Glomerular visceral epithelial cell (primary cell): ENCODE measurements around the gene SRSF7.
A peak's percentile ranks its signal among the peaks of the same experiment; 100 is the strongest.
"Not testable (repeated sequence)": the region's sequence is repeated elsewhere in the genome, so short reads cannot be mapped to it uniquely, and the experiment has no call there.

Source experiments
- DNase-seq: peaks from one replicate; pipeline ENCODE4 v3.0.0-alpha.2; 2016; ENCODE audit errors: extremely low spot score

Gene SRSF7

DNA sequence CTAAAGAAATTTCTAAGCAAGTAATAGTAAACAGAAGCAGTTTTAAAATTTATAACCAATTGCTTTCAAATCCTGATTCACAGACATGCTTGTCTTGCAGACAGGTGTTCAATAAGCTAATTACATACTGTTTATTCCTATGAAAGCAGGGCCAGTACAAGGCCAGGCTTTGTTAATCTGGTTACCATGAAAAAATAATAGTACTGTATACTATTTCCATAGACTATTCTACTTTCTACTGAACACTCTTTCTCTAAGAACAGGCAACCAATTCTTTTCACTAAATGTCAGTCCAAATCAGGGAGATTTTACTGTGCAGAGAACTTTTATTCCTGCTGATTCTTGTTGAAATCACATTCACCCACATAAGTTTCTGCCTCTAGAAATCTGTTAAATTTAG lies 2.9 kb upstream of the SRSF7 start:
- no peak for DNase-seq

DNA sequence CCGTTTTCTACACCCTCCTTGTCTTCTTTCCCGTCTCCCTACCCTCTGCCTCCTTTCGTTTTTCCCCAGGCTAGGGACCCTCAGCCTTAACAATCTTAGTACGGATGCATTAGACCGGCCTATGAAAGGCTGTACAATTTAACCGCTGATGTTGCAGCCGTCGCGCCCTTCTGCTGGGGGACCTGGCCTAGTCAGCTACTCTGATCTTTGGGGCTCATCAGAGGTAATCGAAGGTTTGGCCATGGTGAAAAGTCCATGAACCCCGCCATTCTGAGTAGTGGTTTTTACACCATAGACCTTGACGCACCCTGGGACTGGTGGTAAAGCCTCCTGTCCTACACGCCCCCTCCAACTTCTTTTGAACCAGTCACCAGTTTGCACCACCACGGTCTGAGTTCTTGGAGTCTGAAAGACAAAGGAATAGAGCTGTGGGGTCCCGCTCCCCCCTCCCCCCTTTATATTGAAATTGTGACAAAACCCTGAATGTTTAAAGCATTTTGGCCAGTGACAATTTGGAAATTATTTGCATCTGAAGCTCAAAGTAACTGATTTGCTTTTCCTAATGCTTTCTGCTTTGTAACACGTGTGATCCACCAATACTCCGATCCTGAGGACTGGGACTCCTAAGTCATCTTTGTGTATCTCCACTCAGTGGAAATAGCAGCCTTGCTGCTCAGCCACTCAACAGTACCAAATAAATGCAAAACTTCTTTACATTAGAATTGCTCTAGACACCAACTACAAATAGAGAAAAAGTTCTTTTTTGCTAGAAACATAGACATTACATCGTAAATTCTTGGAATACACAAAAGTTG lies 642 bp upstream of the SRSF7 start:
- DNase-seq: no peak

DNA sequence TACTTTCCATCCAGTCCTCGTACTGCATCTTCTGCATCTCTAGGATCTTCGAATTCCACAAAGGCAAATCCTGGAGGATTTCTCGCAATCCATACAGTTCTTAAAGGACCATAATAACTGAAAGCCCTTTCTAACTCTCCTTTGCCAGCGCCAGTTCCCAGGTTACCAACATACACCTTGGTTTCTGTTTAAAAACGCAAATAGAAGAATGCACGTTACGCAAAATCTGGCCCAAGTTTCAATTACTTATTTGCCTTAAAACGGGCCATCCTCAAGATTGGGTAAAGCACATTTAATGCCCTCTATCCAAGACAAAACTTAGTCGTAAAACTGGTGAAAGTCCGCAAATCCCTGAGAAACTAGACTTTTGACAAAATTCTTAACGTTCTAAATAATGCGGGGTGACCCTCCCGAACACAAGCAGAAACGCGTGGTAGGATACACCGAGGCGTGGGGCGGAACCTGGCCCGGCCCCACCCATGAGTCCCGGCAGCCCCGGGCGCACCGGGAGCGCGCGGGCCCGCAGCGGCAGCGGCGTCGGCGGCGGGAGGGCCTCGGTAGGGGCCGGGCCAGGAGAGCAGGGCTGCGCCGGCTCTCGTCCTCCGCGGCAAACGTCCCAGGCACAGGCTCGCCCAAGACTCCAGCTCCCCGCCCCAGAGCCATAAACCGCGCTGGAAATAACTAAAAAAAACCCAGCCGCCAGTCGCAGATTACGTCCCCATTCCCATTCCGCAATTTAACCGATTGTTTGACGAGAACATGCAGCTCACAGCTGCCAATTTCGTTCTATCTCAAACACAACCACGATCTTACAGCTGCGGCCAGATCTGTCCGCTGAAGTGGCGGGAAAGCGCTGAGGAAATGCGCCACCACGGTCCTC lies 910 bp downstream of the SRSF7 start:
- DNase-seq: no peak

DNA sequence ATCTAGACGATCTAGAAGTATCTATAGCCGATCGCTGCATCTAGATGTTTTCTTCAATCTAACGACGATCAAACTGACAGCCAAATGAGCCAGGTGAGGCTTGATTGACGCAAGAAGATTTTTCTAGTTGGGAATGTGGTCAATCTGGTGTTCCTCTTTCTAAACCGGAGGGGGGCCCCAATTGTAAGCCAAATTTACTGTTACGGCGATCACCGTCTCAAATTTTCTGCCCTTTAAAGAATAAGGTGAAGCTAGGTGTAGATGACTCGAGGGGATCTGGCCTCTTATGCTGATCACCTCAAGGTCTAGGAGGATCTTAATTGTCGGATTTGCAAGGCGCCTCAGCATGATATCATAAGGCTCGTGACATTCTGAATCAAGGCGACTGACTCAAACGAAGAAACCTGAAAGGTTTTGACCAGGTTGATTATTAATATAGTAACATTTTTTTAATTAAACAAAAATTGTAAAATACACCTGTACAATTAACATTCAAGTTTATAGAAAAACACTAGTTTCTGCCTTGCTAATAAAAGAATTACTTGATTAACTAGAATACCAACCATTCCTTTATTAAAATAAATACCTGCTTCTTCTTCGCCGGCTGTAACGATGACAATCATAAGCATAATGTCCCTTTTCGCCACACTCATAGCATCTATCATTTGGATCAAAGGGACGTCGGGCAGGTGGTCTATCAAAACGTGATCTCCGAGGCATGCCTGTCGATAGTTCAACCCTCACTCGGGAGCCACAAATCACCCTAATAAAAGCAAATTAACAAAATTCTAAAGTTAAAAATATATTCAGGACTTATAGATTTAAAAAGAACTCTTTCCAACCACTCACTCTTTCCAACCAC lies 2.0 kb downstream of the SRSF7 start:
- no peak for DNase-seq

DNA sequence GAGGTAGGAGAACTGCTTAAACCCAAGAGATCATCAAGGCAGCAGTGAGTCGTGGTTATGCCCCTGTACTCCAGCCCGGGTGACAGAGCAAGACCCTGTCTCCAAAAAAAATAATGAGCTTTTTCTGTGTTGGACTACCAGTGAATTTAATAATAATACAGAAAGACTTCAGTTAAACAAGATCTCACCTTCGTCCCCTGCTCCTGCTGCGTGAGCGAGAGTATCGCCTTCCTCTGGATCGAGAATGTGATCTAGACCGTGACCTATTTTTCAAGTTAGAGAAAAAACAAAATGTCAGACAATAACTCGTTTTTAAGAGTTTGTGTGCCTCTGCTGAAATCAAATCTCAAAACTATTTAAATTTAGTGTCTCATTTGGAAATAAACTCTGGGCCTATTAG lies 2.8 kb downstream of the SRSF7 start:
- DNase-seq: no peak

DNA sequence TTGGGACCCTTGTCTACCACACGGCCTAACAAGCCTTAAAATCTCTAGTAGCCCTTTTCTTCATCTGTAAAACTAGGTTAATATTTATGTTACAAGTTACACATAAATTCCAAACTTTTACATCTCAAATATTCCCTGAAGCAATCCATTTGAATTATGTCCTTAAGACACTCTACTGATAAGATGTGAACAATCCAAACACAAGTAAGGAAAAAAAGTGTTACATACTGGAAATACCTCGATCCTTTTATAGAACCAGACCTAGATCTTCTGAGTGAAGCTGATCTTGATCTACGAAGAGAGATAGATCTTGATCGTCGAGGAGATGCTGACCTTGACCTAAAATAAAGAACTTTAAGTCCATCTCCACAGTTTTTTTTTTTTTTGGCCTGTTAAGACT lies 3.3 kb downstream of the SRSF7 start:
- DNase-seq: no peak

DNA sequence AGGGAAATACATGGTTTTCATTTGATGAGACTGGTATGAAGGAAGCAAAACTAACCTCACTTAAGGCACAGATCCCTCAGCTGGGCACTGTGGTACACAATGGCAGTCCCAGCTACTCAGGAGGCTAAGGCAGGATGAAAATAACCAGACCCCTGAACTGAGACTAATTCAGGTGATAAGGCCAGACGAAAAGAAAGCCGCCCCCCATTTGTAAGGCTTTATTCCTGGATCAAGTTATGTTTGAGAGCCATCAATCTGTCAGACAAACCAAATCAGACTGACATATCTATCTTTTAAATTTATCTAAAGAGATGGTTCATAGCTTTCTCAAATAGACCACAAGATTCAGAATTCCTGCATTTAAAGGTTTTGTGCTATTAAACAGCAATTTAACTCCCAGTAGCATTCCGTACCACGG lies 4.1 kb downstream of the SRSF7 start:
- no peak for DNase-seq

DNA sequence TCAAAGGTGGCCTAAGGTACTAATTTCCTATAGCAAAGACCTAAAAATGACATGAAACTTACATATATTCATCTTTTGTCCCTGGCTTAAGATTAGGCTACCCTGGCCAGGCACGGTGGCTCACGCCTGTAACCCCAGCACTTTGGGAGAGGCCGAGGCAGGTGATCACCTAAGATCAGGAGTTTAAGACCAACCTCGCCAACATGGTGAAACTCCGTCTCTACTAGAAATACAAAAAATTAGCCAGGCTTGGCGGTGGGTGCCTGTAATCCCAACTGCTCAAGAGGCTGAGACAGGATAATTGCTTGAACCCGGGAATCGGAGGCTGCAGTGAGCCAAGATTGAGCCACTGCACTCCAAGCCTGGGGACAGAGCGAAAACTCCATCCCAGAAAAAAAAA lies 5.9 kb downstream of the SRSF7 start:
- no peak for DNase-seq

DNA sequence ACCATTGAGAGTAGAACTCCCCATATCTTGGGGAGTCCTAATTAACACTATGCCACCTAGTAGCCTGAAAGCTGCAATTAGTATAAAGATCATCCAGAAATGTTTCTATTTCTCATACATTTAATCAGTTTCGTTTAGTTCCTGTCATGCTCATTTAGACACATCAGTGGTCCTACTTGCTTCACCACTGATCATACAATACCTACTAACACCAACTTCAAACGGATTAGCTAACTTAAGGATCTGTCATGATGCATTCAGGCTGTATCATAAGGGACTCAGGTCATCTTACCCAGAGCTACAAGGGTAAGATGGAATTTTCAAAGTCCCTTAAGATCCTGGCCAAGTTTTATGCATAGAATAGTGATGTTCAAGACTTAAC lies 6.8 kb downstream of the SRSF7 start:
- DNase-seq: no peak

DNA sequence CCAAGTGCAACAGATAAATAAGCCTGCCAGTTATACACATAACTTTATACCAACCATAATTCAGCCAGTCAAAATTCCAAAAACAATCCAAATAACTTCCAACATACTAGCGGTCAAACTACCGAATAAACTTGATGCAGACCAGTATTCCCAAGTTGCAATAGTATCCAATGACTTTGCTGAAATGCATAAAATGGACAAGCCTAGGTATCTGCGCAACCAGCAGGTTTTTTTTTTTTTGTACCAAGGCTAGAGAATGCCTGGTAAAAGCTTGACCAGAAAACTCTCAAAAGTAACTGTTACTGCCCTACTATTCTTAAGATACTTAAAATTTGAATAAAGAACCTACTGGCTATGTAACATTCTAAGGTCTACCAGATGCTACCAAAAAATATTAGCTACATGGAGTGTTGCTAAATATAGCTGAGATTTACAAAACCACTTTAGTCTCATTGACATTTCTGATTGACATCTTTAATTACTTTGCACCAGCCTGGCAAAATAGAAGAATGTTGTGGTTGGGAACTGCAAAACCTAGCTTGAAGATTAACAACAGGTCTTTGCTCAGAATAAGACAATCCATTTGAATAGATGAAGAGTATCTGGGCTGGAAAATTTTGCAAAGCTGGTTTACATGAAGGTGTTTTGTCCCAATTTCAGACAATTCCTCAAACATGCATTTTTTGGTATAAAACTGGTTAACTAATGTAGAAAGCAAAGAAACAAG lies 7.3 kb downstream of the SRSF7 start:
- DNase-seq: no peak

DNA sequence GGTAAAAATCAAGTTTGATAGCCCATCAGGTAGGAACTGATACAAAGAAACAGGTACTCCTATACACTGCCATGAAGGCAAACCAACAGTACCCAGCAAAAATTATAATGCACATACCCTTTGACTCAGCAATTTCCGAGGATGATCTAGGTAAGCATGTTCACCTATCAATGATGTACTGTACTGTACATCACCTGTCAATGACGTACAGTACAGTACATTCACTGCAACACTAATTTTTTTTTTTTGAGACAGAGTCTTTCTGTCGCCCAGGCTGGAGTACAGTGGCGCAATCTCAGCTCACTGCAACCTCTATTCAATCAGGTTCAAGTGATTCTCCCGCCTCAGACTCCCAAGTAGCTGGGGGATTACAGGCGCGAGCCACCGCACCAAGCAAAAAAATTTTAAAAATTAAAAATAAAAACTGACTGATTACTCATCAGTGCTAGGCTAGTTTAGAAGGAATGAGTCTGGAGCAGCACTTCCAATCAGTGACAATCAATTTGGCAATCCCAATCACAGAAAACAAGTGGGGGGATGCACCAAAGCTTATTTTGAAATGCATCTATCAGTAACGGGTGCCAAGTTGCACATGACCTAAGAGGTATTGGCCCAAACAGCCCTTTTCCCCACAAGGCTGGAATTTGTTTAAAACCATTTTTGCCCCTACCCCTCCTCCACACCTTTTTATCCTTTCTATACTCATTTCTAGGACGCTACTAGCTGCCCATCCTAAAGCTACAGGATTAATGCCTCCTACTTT lies 8.2 kb downstream of the SRSF7 start:
- DNase-seq: no peak

DNA sequence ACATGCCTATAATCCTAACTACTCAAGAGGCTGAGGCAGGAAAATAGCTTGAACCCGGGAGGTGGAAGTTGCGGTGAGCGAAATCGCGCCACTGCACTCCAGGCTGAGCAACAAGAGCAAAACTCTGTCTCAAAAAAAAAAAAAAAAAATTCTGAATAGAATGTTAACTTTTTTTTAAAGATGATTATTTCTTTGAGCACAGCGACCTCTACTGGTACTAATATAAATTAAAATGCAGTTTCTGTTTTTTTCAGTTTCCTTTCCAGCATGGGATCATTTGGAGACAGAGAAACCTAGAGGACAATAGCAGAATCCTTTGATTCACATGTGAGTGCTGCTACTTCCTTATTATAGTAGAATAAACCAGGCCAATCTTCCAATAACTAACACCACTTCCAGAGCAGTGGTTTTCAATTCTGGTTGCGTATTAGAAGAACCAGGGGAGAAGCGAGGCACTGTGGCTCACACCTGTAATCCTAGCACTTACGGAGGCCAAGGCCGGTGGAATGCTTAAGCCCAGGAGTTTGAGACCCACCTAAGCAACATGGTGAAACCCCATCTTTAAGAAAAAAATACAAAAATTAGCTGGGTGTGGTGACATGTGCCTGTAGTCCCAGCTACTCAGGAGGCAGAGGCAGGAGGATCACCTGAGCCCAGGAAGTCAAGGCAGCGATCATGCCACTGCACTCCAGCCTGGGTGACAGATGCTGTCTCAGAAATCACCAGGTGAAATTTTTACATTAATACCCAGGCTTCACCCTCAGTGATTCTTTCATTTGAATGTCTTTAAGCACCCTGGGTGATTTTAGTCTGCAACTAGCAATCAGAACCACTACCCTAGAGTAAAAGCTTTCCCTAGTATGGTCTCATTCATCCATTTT lies 10.1 kb downstream of the SRSF7 start:
- peak; percentile 43 for DNase-seq

DNA sequence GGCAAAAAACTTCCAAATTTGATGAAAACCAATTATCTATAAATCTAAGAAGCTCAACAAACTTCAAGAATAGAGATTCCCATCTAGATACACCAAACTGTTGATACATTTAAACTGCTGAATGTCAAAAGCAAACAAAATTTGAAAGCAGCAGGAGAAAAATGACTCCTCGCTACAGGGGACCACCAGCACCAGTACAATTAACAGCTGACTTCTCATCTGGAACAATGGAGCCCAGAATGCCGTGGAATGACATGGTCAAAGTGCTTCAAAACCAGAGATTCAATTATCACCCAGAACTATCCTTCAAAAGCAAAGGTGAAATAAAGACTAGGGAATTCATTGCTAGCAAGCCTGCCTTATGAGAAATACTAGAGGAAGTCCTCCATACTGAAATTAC lies 11.6 kb downstream of the SRSF7 start:
- no peak for DNase-seq

DNA sequence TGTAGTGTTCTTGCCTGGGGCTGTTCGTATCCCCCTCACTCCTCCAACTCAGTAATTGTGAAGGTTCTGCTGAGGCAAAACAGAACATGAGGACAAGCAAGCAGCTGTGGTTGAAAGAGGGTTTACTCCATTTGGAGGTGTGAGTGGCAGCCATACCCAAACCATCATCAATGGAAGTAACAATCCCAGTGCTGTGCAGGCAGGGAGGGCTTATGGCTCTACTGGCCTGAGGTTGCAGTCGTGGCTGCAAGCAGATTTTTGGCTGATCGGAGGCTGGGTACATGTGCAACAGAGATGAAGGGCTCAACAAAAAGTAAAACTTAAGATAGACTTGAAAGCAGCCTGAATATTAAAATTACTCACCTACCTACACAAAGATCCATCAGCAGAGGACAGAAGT lies 13.2 kb downstream of the SRSF7 start:
- DNase-seq: no peak

DNA sequence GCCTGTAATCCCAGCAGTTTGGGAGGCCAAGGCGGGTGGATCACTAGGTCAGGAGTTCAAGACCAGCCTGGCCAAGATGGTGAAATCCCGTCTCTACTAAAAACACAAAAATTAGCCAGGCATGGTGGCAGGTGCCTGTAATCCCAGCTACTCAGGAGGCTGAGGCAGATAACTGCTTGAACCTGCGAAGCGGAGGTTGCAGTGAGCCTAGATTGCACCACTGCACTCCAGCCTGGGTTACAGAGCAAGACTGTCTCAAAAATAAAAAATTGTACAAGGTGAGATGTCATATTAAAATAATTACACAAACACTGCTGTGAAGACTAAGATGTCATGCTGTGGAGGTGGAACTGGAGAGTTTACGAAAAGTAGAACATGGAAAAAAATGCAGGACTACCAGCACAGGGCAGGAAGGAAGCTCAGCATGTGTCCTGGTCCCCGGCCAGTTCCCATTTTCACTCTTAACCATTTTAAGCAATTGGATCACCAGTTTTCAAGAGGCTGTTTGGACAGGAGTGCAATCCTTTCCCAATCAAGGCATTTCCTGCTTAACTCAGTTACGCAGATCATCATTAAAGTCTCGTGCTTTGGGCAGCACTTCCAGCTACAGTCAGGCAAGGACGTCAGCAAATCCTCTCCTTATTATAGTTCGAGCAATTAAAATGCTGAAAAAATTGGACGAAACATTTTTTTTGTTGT lies 14.0 kb downstream of the SRSF7 start:
- DNase-seq: not testable (repeated sequence)

DNA sequence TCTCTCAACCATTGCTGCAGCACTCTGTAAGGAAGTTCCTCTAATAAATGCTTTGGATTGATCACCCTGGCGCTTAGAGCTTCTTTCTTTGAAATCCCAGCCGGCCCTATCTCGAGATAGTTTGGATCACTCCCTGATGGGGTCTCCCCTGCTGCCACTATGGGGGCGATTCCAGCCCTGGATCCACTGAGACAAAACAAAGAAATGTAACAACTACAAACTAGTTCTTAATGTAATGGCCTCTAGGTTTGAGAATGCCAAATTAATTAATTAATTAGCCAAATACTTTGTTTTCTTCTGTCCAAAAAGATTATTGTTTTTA lies 15.2 kb downstream of the SRSF7 start:
- DNase-seq: no peak

DNA sequence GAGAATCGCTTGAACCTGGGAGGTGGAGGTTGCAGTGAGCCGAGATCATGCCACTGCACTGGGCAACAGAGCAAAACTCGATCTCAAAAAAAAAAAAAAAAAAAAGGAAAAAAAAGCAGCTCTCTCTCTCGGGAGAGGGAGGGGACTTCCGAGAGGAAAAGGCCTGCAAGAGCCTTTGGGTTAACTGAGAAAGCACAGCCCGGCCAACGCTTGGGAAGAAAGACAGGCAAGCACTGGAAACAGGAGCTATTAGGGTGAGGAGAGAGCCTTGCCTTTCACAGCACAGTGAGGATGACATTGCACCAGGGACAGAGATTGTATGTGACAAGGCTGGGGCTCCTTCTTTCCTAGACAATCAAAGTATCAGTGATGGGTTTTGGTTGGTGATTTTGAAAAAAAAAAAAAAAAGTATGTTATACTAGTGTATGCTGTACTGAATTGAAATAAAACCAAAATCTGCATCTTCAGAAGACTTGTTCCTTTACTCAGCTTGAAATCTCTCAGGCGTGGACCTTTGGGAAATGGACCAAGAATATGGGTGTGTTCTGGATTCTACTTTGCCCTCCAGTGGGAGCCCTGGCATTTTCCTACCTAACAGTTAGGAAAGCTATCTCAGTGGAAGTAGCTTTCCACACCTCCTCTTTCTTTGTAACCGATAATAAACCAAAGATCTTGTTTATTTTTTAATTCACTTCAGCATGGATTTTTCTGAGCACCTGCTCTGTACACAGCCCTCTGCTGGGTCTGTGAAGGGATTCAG lies 16.7 kb downstream of the SRSF7 start:
- no peak for DNase-seq

DNA sequence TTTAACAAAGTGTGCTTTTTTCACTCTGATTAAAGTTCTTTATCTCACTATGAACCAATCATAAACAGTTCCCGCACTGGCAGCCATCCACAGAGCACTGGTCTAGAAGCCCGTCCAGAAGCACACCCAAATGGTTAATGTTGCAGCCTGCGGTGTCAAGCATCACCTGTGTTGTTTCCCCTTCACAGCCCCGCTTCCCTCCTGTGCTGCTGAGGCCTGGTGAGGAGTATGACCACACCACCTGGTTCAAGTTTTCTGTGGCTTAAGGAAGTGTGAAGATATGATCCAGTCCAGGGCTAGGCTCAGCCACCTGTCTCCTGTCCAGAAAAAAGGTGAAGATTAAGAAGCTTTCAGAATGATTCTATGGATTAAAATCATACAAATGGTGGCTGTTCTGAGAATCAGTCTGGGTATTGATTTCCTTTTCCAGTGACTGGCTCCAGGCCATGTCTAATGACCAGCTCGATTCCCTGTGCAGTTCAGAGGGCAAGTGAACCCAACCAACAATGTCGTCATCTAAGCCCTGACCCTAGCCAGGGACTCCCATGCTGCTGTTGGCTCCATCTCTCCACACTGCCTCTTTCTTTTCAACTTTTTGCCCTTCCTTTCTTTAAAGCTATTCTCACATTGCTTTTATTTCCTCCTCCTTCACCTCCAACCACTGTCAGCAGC lies 17.7 kb downstream of the SRSF7 start:
- DNase-seq: no peak
